ENCODE data around the gene PER1. TPM values are rescaled to one million over a fixed set of nuclear protein-coding genes. Genes with fewer than 3 reads are reported as not detected.

Gene PER1
- total and polyA plus RNA-seq, 2 of the 4 experiments (the other 2 are of a cell fraction): 3.4 to 10.5 TPM

GRCh38 chr17:8167526-8167925 lies 15.3 kb upstream of the PER1 start:
- Histone ChIP-seq H3K56ac (ENCODE audit: extremely low read depth, insufficient read depth, low read length) (no peak overlapping the region), H3K9me1 (ENCODE audit: insufficient read depth, low read length) (peaks cover 4% of the 10 kb centered on the region; the same call in 1 of the 2 replicates), H3K36me3 (ENCODE audit: control insufficient read depth, insufficient read depth, low read length) (no peaks in the 10 kb centered on the region), H3K4me3 (ENCODE audit: insufficient read depth, low read depth, low read length) (no peak overlapping the region), H2AK5ac (ENCODE audit: low read depth, low read length) (no peak overlapping the region), H4K5ac (ENCODE audit: low read depth, low read length) (no peak overlapping the region), H4K8ac (ENCODE audit: low read depth in 2 of 2, low read length in 2 of 2) (no peak overlapping the region), H4K91ac (ENCODE audit: insufficient read depth, low read depth, low read length) (no peak overlapping the region), H3K4me2 (ENCODE audit: low read depth, low read length) (no peak overlapping the region), H3K27me3 (ENCODE audit: control insufficient read depth, insufficient read depth, low read length) (no peaks in the 10 kb centered on the region), H3K9me3 (ENCODE audit: control insufficient read depth, insufficient read depth, low read length) (no peaks in the 10 kb centered on the region), H3K27ac (ENCODE audit: insufficient read depth, low read length) (no peak overlapping the region), H4K20me1 (ENCODE audit: insufficient read depth, low read length) (no peaks in the 10 kb centered on the region), H3K9ac (ENCODE audit: low read depth, low read length) (no peak overlapping the region), H2AFZ (replicated peaks; ENCODE audit: low read length, poor library complexity) (no peak overlapping the region), H3K4me1 (ENCODE audit: control insufficient read depth, insufficient read depth, low read length) (peaks cover 18% of the 10 kb centered on the region), H2BK15ac (ENCODE audit: low read depth, low read length) (no peak overlapping the region), H2BK20ac (ENCODE audit: low read depth, low read length) (no peak overlapping the region), H3K23ac (ENCODE audit: low read depth, low read length) (no peak overlapping the region), H2AK9ac (replicated peaks; ENCODE audit: low read depth, low read length, poor library complexity) (no peak overlapping the region), H3K18ac (ENCODE audit: low read depth, low read length) (no peak overlapping the region), H2BK5ac (ENCODE audit: low read depth, low read length, poor library complexity, severe bottlenecking) (no peak overlapping the region), H2BK120ac (ENCODE audit: low read depth, low read length) (no peak overlapping the region), H3K4ac (ENCODE audit: low read depth, low read length) (no peak overlapping the region), H3K79me1 (ENCODE audit: low read depth in 1 of 2, low read length in 2 of 2) (peaks cover 6% of the 10 kb centered on the region in 2 experiments; a peak in 2 of 4 replicates), H3K14ac (replicated peaks; ENCODE audit: low read depth, low read length) (no peak overlapping the region)
- in situ Hi-C loops (cut with MboI; ENCODE audit: low sequenced_read_pairs) (loop anchor here (25.0 kb wide), 1 partner anchor 930 kb away; the partner anchor contains the start of genes DVL2, GABARAP and PHF23), dilution Hi-C loops (cut with HindIII; ENCODE audit: low sequenced_read_pairs, unreplicated experiment) (no loop called here), intact Hi-C loops (cut with micrococcal nuclease) (no loop called here)
- no peak for ATAC-seq (ENCODE audit: low read depth)
- ChIA-PET POLR2A (ENCODE audit: unreplicated experiment) (no interaction called here), CTCF (no interaction called here)
- BruUV-seq (replicated peaks): no TSS peak
- no peak for DNase-seq
- TF ChIP-seq MXI1 (IDR thresholded peaks at IDR 0.05; ENCODE audit: borderline replicate concordance, low read depth, low read length) (no peak), RCOR1 (IDR thresholded peaks at IDR 0.05; ENCODE audit: insufficient replicate concordance, low read length) (no peak), ELK1 (IDR thresholded peaks at IDR 0.05; ENCODE audit: borderline replicate concordance, low read depth, low read length) (no peak), BHLHE40 (IDR thresholded peaks at IDR 0.05; ENCODE audit: low read depth, low read length) (no peak), MAZ (IDR thresholded peaks at IDR 0.05; ENCODE audit: borderline replicate concordance, low read depth, low read length) (no peak), NFE2L2 (IDR thresholded peaks at IDR 0.05; ENCODE audit: low read depth, low read length) (no peak), POLR2A (IDR thresholded peaks at IDR 0.05; ENCODE audit: low read depth, low read length) (no peak), FOS (IDR thresholded peaks at IDR 0.05; ENCODE audit: low read depth, low read length) (no peak), SMC3 (IDR thresholded peaks at IDR 0.05; ENCODE audit: low read depth, low read length) (no peak)
- TF ChIP-seq, protein P1, sequence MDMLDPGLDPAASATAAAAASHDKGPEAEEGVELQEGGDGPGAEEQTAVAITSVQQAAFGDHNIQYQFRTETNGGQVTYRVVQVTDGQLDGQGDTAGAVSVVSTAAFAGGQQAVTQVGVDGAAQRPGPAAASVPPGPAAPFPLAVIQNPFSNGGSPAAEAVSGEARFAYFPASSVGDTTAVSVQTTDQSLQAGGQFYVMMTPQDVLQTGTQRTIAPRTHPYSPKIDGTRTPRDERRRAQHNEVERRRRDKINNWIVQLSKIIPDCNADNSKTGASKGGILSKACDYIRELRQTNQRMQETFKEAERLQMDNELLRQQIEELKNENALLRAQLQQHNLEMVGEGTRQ (IDR thresholded peaks at IDR 0.05; ENCODE audit: low read depth, low read length): no peak
- 70% methylated on average over 2 of the region's 3 CpGs; no CpG with 5 or more reads in 1 of the 2 experiments for WGBS, 2 experiments (ENCODE audit: extremely low coverage in 2 of 2, insufficient read length in 1 of 2)

All from IMR-90 (cell line).